GM04504 (cell line): ENCODE measurements around the gene ACTR3C.

Experiments used
- DNase-seq: peaks from one replicate; pipeline ENCODE4 v3.0.0-alpha.2; 2012; ENCODE audit warnings: low read depth

The ACTR3C gene

DNA sequence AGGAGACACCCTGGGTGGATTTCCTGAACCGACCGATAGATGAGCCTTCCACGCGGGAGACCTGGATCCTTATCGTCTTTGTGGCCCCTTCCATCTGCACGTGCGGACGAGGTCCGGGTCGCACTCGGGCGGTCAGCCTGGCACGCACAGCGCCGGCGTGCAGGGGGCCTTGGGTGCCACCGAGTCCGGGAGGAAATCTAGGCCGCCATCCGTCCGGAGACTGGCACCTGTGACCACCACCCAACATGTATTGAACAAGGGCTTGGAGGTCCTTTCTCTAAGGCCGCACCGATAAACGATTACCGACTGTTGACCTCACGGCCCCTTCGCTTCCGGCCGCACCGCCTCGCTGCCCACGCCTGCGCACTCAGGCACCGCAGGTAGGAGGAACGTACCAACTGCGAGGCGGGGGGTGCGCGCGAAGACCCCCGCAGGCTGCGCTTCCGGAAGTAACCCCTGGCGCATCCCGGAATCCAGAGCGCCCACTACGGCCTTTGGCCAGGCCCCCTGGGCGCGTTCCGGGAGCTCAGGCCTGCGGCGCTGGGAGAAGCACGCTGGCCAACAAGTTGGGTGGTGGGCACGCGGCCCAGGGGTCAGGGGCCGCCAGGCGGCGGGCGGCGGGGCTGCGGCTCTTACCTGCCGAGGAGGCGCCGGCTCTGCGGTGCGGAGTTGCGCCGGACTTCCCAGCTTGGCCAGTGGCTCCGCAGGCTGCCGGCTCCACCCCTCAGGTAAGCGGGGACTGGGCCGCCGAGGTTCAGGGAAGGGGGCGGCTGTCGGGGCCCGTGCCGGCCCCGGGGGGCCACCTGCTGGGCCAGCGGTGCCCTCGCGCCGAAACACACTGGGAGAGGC, at the start of gene ACTR3C, which contains the start of gene LRRC61:
ACTR3C (minus strand) TSS at position 713 of the 849 bp plus-strand sequence. CDS start 28,249 bp downstream, outside the sequence.
LRRC61 (plus strand) TSS at position 523 of the 849 bp plus-strand sequence. CDS start 13,507 bp downstream, outside the sequence.
- DNase-seq, result no peak

DNA sequence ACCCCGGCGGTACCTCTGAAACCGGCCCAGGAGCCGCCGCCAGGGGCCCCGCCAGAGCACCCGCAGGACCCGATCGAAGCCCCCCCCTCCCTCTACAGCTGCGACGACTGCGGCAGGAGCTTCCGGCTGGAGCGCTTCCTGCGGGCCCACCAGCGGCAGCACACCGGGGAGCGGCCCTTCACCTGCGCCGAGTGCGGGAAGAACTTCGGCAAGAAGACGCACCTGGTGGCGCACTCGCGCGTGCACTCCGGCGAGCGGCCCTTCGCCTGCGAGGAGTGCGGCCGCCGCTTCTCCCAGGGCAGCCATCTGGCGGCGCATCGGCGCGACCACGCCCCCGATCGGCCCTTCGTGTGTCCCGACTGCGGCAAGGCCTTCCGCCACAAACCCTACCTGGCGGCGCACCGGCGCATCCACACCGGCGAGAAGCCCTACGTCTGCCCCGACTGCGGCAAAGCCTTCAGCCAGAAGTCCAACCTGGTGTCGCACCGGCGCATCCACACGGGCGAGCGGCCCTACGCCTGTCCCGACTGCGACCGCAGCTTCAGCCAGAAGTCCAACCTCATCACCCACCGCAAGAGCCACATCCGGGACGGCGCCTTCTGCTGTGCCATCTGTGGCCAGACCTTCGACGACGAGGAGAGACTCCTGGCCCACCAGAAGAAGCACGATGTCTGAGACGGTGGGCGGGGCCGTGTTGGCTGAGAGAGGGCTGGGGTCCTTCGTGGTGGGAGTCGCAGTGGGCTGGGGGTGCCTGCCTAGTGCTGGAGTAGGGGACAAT, 49.1 kb upstream of the ACTR3C start:
- DNase-seq, result no peak

GRCh38 chr7:150371996-150372270, 48.6 kb upstream of the ACTR3C start:
- no peak for DNase-seq

DNA sequence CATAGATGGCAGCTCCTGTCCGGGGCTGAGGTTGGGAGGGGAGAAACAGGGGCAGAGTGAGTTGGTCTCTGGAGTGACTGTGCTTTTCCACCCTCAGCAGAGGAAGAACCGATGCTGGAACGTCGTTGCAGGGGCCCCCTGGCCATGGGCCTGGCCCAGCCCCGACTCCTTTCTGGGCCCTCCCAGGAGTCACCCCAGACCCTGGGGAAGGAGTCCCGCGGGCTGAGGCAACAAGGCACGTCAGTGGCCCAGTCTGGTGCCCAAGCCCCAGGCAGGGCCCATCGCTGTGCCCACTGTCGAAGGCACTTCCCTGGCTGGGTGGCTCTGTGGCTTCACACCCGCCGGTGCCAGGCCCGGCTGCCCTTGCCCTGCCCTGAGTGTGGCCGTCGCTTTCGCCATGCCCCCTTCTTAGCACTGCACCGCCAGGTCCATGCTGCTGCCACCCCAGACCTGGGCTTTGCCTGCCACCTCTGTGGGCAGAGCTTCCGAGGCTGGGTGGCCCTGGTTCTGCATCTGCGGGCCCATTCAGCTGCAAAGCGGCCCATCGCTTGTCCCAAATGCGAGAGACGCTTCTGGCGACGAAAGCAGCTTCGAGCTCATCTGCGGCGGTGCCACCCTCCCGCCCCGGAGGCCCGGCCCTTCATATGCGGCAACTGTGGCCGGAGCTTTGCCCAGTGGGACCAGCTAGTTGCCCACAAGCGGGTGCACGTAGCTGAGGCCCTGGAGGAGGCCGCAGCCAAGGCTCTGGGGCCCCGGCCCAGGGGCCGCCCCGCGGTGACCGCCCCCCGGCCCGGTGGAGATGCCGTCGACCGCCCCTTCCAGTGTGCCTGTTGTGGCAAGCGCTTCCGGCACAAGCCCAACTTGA, 48.0 kb upstream of the ACTR3C start:
- no peak for DNase-seq

DNA sequence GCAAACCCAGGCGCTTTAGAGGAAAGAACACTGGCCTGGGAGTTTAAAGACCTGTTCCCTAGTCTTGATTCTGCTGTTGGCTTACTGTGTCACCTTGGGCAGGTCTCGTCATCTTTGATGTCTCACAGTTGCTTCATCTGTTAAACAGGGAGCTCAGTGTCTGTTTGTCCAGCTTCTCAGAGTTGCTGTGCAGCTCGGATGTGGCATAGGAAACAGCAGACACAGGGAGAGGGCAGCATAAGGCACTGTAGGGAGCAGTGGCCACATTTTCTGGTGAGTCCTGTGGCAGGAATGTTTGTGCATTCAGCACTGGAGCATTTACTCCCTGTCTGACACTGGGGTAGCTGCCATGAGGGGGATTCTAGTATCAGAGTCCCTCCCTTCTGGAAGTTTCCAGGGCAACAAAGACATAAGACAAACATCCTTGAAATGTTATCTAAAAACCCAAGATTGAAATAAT, 47.3 kb upstream of the ACTR3C start:
- no peak for DNase-seq

- DNase-seq, result no peak
Observed at GRCh38 chr7:150369748-150370501, 46.6 kb upstream of the ACTR3C start.

DNA sequence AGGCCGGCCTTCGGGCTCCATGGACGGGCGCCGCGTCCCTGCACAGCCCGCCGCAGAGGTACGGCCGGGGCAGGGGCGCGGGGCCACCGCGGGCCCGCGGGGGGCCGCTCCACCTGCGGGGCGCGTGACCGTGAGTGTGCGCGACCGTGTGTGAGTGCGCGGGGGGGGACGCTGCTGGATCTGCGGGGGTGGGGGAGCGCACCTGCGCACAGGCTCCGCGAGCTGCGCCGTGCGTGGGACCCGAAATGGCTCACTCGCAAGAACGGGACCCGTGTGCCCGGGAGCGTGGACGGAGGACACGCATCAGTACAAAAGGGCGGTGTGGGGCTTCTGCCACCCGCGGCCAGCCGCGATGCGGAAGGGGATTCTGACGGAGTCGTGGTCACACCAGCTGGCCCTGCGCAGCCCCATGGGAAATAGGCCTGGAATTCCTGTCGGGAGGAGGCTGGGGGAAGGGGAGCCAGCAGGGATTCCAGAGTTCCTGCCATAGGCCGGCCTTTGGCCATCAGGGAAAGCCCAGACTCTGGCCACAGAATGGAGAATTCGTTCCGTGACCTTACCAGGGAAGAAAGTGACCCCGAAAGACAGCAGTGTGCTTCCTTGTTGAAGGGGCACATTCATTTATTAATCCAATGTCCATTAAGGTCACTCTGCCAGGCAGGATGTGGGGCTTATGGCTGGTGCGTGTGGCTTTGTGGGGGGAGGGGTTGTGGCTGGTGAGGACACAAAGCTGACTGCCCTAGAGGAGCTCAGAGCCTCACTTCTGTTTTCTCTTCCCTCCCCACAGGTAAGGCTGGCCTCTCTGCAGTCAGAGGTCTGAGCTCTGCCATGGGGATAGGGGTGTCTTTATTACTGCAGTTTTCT, 45.8 kb upstream of the ACTR3C start:
- DNase-seq, result peak; percentile 43

DNA sequence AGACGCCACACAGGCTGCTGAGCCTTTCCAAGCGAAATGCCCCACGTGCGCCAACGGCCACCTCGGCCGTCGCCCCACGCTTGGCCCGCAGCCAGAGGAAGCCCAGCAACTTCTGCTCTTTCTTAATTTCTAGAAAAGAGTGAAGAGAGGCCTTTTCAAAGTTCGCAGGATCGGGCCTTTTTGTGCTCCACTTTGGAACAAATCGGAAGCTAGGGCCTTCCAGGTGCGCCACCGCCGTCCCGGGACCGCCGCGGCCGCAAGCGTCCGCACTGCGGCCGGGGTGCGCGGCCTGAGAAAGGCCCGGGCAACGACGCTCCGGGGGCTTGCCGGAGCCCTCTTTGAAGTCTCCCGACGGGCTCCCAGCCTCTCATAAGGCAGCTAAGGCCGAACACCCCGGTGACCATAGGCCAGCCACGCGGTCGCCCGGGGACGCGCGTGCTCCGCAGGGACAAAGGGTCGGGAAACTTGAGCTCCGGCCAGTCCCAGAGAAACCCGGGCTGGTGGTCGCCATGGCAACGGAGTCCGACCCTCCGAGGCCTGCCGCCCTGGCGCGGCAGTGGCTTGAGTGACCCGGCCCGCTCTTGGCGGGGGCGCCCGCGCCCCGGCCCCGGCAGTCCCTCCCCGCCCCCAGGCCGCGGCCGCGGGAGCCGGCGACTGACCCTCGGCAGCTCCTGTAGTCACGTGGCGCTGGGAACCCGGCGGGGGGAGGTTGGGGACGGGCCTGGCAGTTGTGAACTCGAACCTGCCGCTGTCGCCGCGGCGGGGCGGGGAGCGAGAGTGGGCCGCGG, 44.9 kb upstream of the ACTR3C start, which contains the start of gene REPIN1:
REPIN1 (plus strand) TSS at position 727 of the 788 bp plus-strand sequence. CDS start 890 bp downstream, outside the sequence.
- DNase-seq, result peak; percentile 67

DNA sequence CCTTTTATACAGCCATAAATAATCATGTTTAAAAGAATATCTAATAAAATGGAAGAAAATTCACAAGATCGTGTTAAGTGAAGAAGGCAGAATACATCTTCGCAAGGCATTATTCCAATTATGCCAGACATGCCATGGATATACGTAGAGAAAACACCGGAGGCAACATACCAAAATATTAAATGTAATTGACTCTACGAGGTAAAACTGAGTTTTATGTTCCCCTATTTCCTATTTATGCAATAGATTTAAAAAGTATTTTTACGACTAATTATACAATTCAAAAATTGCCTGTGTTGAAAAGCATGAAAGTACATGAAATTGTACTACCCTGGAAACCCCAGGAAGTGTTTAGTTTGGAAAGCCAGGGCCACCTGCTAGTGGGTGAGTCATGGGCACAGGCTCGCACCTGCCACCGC, 44.3 kb upstream of the ACTR3C start:
- no peak for DNase-seq

DNA sequence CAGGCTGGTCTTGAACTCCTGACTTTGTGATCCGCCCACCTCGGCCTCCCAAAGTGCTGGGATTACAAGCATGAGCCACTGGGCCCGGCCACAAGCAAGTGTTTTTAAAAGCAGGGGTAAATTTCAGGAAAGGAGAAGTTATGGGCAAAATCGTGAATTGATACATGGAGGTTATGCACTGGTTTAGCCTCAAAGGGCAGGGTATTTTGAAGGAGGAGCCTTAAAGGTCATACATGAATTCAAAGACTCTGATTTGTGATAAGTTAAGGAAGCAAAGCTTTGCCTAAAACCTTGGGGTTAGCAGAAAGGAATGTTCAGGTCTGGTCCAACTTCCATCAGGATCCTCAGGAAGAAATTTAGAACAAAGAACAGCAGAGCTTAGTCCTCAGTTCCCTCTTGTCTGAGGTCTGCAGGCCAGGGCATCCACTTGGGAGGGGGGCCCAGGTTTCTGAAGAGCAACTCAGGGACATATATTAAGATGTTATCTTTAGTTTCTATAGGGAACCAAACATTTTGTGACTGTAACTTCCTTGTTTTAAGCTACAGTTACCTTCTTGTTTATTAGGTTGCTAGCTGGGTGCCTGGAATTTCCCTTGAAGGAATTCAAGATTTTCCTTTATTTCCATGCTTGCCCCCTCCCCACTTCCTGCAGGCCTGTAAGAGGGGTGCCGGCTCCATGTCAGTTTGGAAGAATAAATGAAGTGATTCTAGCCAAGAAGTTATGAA, 42.5 kb upstream of the ACTR3C start:
- DNase-seq, result no peak

GRCh38 chr7:150365194-150365593, 41.8 kb upstream of the ACTR3C start:
- DNase-seq, result no peak

DNA sequence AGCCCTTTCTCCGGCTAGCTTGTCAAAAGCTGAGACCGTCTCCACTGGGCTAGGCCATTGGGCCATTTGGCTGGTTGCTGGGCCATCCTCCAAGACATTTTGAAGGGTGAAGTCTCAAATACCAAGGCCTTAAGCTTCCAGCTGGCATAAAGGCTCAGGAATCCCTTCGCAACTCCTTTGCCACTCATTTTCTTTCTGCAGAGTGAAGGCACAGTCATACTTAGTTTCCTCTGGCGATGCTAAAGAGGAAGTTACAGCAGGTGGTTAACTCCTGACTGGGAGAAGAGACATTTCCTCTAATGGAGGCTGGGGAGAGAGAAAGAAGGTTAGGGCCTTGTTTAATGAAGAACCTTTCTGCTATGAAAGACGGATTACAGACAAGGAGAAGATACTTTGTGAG, 40.5 kb upstream of the ACTR3C start:
- no peak for DNase-seq

GRCh38 chr7:150363370-150363769, 40.0 kb upstream of the ACTR3C start:
- DNase-seq, result no peak

DNA sequence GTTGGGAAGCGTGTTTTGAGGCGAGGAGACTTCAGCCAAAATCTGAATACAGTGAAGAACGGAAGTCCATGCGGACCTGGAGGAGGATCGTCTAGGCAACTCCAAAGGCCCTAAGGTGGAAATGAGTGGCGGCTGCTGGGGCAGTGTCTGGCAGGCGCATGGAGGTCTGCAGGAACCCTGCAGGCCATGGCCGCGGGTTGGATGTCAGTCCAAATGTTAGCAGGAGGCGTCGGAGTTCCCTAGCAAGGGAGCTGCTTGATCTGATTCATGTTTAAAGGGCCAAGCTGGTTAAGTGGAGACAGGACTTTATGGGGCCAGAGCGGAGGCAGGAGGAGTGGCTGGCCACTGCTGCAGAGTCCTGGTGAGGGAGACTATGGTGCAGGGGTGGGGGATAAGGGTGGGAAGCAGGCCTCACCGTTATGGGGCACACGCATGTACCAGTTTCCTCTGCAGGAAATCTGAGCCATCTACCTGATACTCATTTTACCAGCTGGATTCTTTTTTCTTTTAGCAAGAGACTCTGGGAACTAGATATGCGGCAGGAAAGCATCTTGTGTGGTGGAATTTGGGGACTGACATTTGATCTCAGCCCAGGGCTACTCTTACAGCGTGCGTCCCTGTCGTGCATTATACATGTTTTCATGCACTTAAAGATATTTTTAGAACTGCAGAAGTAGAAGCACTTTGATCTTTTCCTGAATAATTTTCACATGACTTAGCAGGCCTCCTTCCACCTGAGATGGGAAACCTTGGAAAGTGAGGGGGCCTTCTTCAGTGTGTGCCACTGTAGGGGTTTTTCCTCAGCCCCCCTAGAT, 38.7 kb upstream of the ACTR3C start:
- no peak for DNase-seq

- DNase-seq, result no peak
Observed at GRCh38 chr7:150361402-150361801, 38.1 kb upstream of the ACTR3C start.

- no peak for DNase-seq
Observed at GRCh38 chr7:150360363-150361058, 37.2 kb upstream of the ACTR3C start.
